ENCODE data around the gene ITGAE. TPM values are rescaled to one million over a fixed set of nuclear protein-coding genes. Genes with fewer than 3 reads are reported as not detected.

Gene ITGAE
- total and polyA plus RNA-seq, 2 experiments from 2014 or later = 11.7 to 44.9 TPM

- TF ChIP-seq STAT1 (IDR thresholded peaks at IDR 0.05; ENCODE audit: unreplicated experiment) (no peak), POLR2AphosphoS5 (IDR thresholded peaks at IDR 0.05; ENCODE audit: low read depth) (no peak), CREB1 (CRISPR knock-in tag; IDR thresholded peaks at IDR 0.05; ENCODE audit: low read depth) (no peak), JUNB (IDR thresholded peaks at IDR 0.05; ENCODE audit: unreplicated experiment) (no peak)
Observed at GRCh38 chr17:3699951-3700350, 101.0 kb downstream of the ITGAE start (continued).

GRCh38 chr17:3698139-3698538 lies 102.8 kb downstream of the ITGAE start:
- Histone ChIP-seq H3K4me1 (ENCODE audit: insufficient read depth) (peaks cover 16% of the 10 kb centered on the region; the same call in 1 of the 2 replicates), H3K36me3 (ENCODE audit: insufficient read depth) (no peaks in the 10 kb centered on the region), H2AFZ (no peak overlapping the region), H3F3A (replicated peaks; ENCODE audit: low read depth) (0 out of 2 replicates have a peak, but pooled peaks cover 7% of the 10 kb centered on the region), H3K27me3 (ENCODE audit: insufficient read depth) (peaks cover 25% of the 10 kb centered on the region), H3K4me3 (no peak overlapping the region), H3K9me2 (ENCODE audit: insufficient read depth) (no peaks in the 10 kb centered on the region), H3K27ac (ENCODE audit: low read depth) (no peak overlapping the region), H4K20me1 (replicated peaks; ENCODE audit: insufficient read depth) (no peaks in the 10 kb centered on the region), H3K4me2 (no peak overlapping the region), H3K79me2 (replicated peaks; ENCODE audit: insufficient read depth) (no peaks in the 10 kb centered on the region)
- Mint-ChIP-seq H3K4me1 (peaks cover 7% of the 10 kb centered on the region; the same call in 2 of the 3 replicates), H3K27ac (no peak overlapping the region), H3K9me3 (peaks cover 13% of the 10 kb centered on the region; the same call in 2 of the 3 replicates), H3K27me3 (ENCODE audit: insufficient read depth, low read depth, poor library complexity) (peaks cover 31% of the 10 kb centered on the region), H3K36me3 (ENCODE audit: low read depth) (peaks cover 14% of the 10 kb centered on the region), H3K4me3 (no peak overlapping the region)
- no peak for TF ChIP-seq EZH2 (IDR thresholded peaks at IDR 0.05; ENCODE audit: low read depth, unreplicated experiment)
- no peak for TF ChIP-seq ZNF462 (CRISPR knock-in tag; IDR thresholded peaks at IDR 0.05)
- no peak for TF ChIP-seq JUNB (IDR thresholded peaks at IDR 0.05; ENCODE audit: unreplicated experiment)
- no peak for TF ChIP-seq CREB1 (CRISPR knock-in tag; IDR thresholded peaks at IDR 0.05; ENCODE audit: low read depth)
- no peak for TF ChIP-seq REST (IDR thresholded peaks at IDR 0.05; ENCODE audit: unreplicated experiment)
- TF ChIP-seq ZNF114 (CRISPR knock-in tag; IDR thresholded peaks at IDR 0.05) = no peak
- no peak for TF ChIP-seq POLR2AphosphoS5 (IDR thresholded peaks at IDR 0.05; ENCODE audit: low read depth)
- no peak for TF ChIP-seq EZH2phosphoT487 (IDR thresholded peaks at IDR 0.05; ENCODE audit: unreplicated experiment)
- TF ChIP-seq NANOG (IDR thresholded peaks at IDR 0.05; ENCODE audit: borderline replicate concordance) = no peak
- no peak for TF ChIP-seq STAT1 (IDR thresholded peaks at IDR 0.05; ENCODE audit: unreplicated experiment)
- ATAC-seq = no peak
- DNase-seq (ENCODE audit: low spot score) = no peak

Data from GM23338 (cell line).